Fibroblast of lung (primary cell): ENCODE measurements around the gene CIAO3. TPM values are rescaled to one million over a fixed set of nuclear protein-coding genes. Genes with fewer than 3 reads are reported as not detected.

Experiments
- DNase-seq, 2 donors: peaks; one replicate each; pipeline versions ENCODE4 v3.0.0 to v3.0.0-alpha.2; 2010; ENCODE audit warnings: low read depth in 2 of 2
- H2AFZ ChIP-seq: 2 replicates; pipeline ENCODE4 v1.5.1; 2012; ENCODE audit warnings: low read length, control low read depth, inconsistent platforms
- H3K27ac ChIP-seq: 2 replicates; pipeline ENCODE4 v1.5.1; 2011; ENCODE audit warnings: low read length, control low read depth; ENCODE audit not compliant: insufficient read depth
- H3K27me3 ChIP-seq: 2 replicates; pipeline ENCODE4 v1.5.1; 2011; ENCODE audit warnings: mild to moderate bottlenecking, low read length; ENCODE audit not compliant: control insufficient read depth, insufficient read depth
- H3K36me3 ChIP-seq: 2 replicates; pipeline ENCODE4 v1.5.1; 2011; ENCODE audit warnings: low read length; ENCODE audit not compliant: control insufficient read depth, insufficient read depth
- H3K4me1 ChIP-seq: 2 replicates; pipeline ENCODE4 v1.5.1; 2011; ENCODE audit warnings: low read length; ENCODE audit not compliant: control insufficient read depth, insufficient read depth; ENCODE audit errors: extremely low read depth
- H3K4me2 ChIP-seq: 2 replicates; pipeline ENCODE4 v1.5.1; 2011; ENCODE audit warnings: low read length, control low read depth; ENCODE audit not compliant: insufficient read depth; ENCODE audit errors: extremely low read depth
- H3K4me3 ChIP-seq, 4 experiments: fragments of 200-600 bp in 1 of 4; sonication (generic) in 1 of 4; replicated peaks in 1 of 4; 2 replicates each; pipeline ENCODE4 v1.5.1; 2011 to 2016; ENCODE audit warnings: low read length in 4 of 4, low read depth in 3 of 4, mild to moderate bottlenecking in 3 of 4, control low read depth in 2 of 4, inconsistent platforms in 1 of 4, mixed read lengths in 1 of 4; ENCODE audit not compliant: insufficient read depth in 1 of 4; ENCODE audit errors: control extremely low read depth in 1 of 4
- H3K79me2 ChIP-seq: 2 replicates; pipeline ENCODE4 v1.5.1; 2012; ENCODE audit warnings: mild to moderate bottlenecking, low read length, inconsistent platforms; ENCODE audit not compliant: control insufficient read depth, insufficient read depth
- H3K9ac ChIP-seq: 2 replicates; pipeline ENCODE4 v1.5.1; 2011; ENCODE audit warnings: mild to moderate bottlenecking, low read length, control low read depth; ENCODE audit not compliant: insufficient read depth
- H3K9me3 ChIP-seq: 2 replicates; pipeline ENCODE4 v1.5.1; 2012; ENCODE audit warnings: low read depth, low read length; ENCODE audit not compliant: control insufficient read depth, insufficient read depth
- H4K20me1 ChIP-seq: 2 replicates; pipeline ENCODE4 v1.5.1; 2011; ENCODE audit warnings: low read length; ENCODE audit not compliant: control insufficient read depth, insufficient read depth; ENCODE audit errors: extremely low read depth
- CTCF ChIP-seq, 2 donors: IDR thresholded peaks in 1 of 2; conservative IDR thresholded peaks in 1 of 2; 1 replicate in 1 of 2; 2 replicates in 1 of 2; pipeline ENCODE4 v1.5.1; 2011 to 2012; ENCODE audit warnings: low read length in 2 of 2, control low read depth in 1 of 2, inconsistent platforms in 1 of 2, low read depth in 1 of 2, mild to moderate bottlenecking in 1 of 2
- EZH2 ChIP-seq: IDR thresholded peaks from 2 replicates; pipeline ENCODE4 v1.5.1; 2012; ENCODE audit warnings: low read length, control low read depth, mild to moderate bottlenecking; ENCODE audit errors: missing control alignments
- polyA plus RNA-seq, 2 donors: library from polyadenylated mRNA; depleted of rRNA in 1 of 2; stranded (reverse) in 1 of 2; unstranded in 1 of 2; fragments of >200 nt; gene quantifications; 2 replicates each; pipeline ENCODE4 v1.2.1, GENCODE V29; 2011 to 2012; ENCODE audit warnings: missing spikeins in 1 of 2
- total RNA-seq: library from RNA; depleted of rRNA; stranded (reverse); fragments of >200 nt; gene quantifications from 2 replicates; pipeline ENCODE4 v1.2.1, GENCODE V29; 2014

Gene CIAO3
- total and polyA plus RNA-seq, 2 donors (not counting 1 experiment from before 2014, with no cell fraction given): 9.3 to 31.0 TPM

DNA sequence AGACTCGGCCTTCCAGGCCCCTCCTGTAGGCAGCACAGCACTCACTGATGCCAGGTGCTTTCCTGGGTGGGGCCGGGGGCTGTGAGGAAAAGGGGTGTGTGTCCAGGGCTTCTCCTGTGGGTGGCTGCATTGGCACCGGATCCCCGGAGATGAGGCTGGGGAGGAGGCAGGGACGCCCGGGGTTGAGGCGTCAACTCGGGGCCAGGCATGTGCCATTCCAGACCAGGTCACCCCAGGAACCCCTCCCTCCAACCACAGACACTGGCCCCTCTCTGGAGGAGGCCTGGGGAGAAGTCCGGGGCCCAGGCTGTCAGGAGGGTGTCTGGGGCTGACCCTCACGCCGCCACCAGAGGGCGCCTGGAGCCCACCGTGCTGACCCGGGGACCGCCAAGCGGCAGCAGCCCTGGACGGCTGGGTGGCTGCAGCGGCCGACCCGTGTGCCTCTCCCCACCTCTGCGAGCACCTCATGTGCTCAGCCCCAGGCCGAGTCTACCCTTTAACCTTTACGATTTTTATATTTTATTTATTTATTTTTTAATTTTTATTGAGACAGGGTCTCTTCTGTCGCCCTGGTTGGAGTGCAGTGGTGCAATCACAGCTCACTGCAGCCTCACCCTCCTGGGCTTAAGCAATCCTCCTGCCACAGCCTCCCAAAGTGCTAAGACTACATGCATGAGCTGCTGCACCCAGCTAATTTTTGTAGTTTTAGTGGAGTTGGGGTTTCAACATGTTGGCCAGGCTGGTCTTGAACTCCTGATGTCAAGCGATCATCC lies 29.1 kb downstream of the CIAO3 start:
- no peak overlapping the region for H2AFZ ChIP-seq
- no peaks in the 10 kb centered on the region for H3K36me3 ChIP-seq
- H3K4me2 ChIP-seq: no peak overlapping the region
- TF ChIP-seq CTCF (conservative IDR thresholded peaks at IDR 0.05 in 1 of 2, IDR thresholded peaks at IDR 0.05 in 1 of 2; ENCODE audit: low read depth in 1 of 2, low read length in 2 of 2): peak; percentile 78 to 82
- TF ChIP-seq EZH2: no peak
- H3K4me3 ChIP-seq: no peak overlapping the region
- no peaks in the 10 kb centered on the region for H4K20me1 ChIP-seq
- H3K4me1 ChIP-seq: peaks cover 13% of the 10 kb centered on the region
- no peak overlapping the region for H3K27ac ChIP-seq
- H3K9me3 ChIP-seq: no peaks in the 10 kb centered on the region
- H3K79me2 ChIP-seq: no peaks in the 10 kb centered on the region
- peaks cover 12% of the 10 kb centered on the region for H3K27me3 ChIP-seq
- no peak overlapping the region for H3K9ac ChIP-seq
- DNase-seq: peak; percentile 44 to 53

DNA sequence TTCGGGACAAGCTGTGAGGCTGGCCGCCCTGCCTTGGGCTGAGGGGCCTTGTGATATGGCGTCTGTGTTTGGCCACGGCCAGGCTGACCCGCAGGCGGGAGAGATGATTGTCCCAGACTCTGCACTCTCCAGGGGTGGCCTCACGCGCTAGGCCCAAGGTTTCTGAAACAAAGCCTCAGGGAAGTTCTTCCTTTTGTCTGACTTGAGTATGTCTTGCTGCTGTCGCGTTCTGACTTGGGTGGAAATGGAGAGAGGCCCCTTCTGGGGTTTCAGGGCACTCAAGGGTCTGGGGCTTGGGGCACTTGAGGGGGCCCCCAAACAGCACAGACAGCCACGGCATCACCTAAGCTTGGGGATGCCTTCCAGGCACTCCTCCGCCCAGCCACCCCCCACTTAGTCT lies 29.7 kb downstream of the CIAO3 start:
- no peaks in the 10 kb centered on the region for H3K79me2 ChIP-seq
- H3K4me2 ChIP-seq: no peak overlapping the region
- H3K9ac ChIP-seq: no peak overlapping the region
- DNase-seq: no peak
- H3K27me3 ChIP-seq: peaks cover 17% of the 10 kb centered on the region
- H3K9me3 ChIP-seq: no peaks in the 10 kb centered on the region
- H4K20me1 ChIP-seq: no peaks in the 10 kb centered on the region
- no peak overlapping the region for H2AFZ ChIP-seq
- H3K4me3 ChIP-seq: no peak overlapping the region
- peaks cover 11% of the 10 kb centered on the region for H3K4me1 ChIP-seq
- no peak for TF ChIP-seq EZH2
- no peak overlapping the region for H3K27ac ChIP-seq
- no peaks in the 10 kb centered on the region for H3K36me3 ChIP-seq

- Histone ChIP-seq H3K4me2 (no peak overlapping the region), H3K27ac (no peak overlapping the region), H3K36me3 (no peaks in the 10 kb centered on the region), H3K4me1 (peaks cover 11% of the 10 kb centered on the region), H2AFZ (no peak overlapping the region), H3K9me3 (no peaks in the 10 kb centered on the region), H3K4me3 (no peak overlapping the region), H3K9ac (no peak overlapping the region), H4K20me1 (no peaks in the 10 kb centered on the region), H3K79me2 (no peaks in the 10 kb centered on the region), H3K27me3 (peaks cover 17% of the 10 kb centered on the region)
- no peak for DNase-seq
- TF ChIP-seq CTCF (conservative IDR thresholded peaks at IDR 0.05 in 1 of 2, IDR thresholded peaks at IDR 0.05 in 1 of 2; ENCODE audit: low read depth in 1 of 2, low read length in 2 of 2) (no peak), EZH2 (no peak)
Observed at GRCh38 chr16:710500-711075, 30.2 kb downstream of the CIAO3 start.
